Measurements from ENCODE around the gene AGAP1. TPM values are rescaled to one million over a fixed set of nuclear protein-coding genes. Genes with fewer than 3 reads are reported as not detected.
"Not testable (repeated sequence)": the region's sequence is repeated elsewhere in the genome, so short reads cannot be mapped to it uniquely, and the experiment has no call there.

AGAP1 gene
- total RNA-seq, 1 experiment from 2014 or later: 23.4 TPM

DNA sequence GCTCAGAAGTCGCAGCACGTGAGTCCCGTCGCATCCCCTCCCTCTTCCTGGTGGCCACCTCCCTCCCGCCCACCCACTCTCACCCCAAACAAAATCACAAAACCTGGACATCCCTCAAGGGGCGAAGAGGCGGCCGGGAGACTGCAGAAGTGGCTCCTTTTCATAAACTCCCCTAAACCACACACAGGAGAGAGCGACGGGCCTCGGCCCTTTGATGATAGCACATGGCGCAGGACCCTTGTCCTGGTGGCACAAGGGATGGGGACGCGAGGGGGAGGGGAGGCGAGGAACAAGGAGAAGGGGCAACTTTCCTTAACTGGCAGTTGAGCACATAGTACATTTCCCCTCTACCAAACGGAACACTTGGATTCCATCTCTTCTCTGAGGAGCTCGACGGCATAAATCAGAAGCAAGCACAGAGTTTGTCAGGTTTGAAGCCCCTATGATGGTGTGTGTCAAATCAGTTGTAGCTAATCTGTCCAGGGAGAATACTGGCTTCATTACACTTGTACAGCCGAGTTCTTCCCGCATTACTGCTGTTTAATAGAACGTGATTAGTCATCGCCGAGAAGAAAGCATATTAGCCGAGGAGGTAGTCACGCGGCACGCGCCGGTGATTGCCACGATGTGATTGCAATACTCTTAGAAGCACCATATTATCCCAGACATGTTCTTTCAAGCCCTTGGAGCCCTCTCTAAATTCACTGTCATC, 630.5 kb downstream of the AGAP1 start:
- H3K36me3 ChIP-seq: peaks cover 3% of the 10 kb centered on the region; the same call in 1 of the 2 replicates
- no peaks in the 10 kb centered on the region for H3K27me3 ChIP-seq (replicated peaks)
- H3K27ac ChIP-seq: no peak overlapping the region
- DNase-seq (ENCODE audit: low read depth in 1 of 2, low spot score in 2 of 2): no peak
- peaks cover 6% of the 10 kb centered on the region for H3K4me1 ChIP-seq (replicated peaks)
- no peak overlapping the region for H3K4me3 ChIP-seq
- no peaks in the 10 kb centered on the region for H3K9me3 ChIP-seq (replicated peaks)

DNA sequence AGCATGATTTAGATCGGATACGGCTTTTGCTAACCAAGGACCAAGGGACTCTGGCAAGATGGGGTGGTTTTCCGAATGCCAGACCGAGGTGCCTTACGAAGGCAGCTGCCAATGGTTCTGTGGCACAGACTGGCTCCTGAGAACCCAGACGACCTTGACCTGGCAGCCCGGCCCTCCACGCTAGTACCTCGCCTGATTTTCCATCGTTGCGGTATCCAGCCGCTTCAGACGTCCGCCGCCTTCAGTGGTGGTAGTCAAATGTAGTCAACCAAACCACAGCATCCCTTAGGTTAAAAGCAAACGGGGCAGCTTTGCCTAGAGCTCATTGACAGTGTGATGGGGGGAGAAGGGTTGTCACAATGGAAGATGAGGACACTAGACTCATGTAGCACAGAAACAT, 631.7 kb downstream of the AGAP1 start:
- Histone ChIP-seq H3K27me3 (replicated peaks) (no peaks in the 10 kb centered on the region), H3K9me3 (replicated peaks) (no peaks in the 10 kb centered on the region), H3K27ac (no peak overlapping the region), H3K4me1 (replicated peaks) (peaks cover 5% of the 10 kb centered on the region), H3K36me3 (peaks cover 3% of the 10 kb centered on the region; the same call in 1 of the 2 replicates), H3K4me3 (no peak overlapping the region)
- no peak for DNase-seq (ENCODE audit: low read depth in 1 of 2, low spot score in 2 of 2)

DNA sequence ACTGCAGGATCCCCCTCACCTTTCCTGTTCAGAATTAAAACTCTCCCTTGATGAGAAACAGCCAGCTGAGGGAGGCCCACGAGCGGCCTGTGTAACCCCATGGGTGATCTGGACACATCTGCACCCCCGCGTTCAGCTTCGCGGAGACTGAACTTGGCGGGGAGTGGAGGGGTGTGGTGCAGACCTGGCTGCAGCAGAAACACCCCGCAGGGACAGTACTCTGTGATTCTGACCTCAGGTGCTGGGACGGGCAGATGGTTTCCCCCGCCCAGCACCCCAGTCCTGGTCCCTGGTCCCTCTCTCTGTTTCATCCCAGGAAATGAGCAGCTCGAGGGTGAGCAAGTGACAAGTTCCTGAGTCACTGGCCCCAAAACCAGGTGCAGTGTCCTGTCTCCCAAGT, 633.2 kb downstream of the AGAP1 start:
- no peaks in the 10 kb centered on the region for H3K36me3 ChIP-seq
- DNase-seq (ENCODE audit: low read depth in 1 of 2, low spot score in 2 of 2): no peak
- H3K4me3 ChIP-seq: no peak overlapping the region
- no peak overlapping the region for H3K27ac ChIP-seq
- no peaks in the 10 kb centered on the region for H3K9me3 ChIP-seq (replicated peaks)
- H3K27me3 ChIP-seq (replicated peaks): no peaks in the 10 kb centered on the region
- H3K4me1 ChIP-seq (replicated peaks): no peaks in the 10 kb centered on the region

- Histone ChIP-seq H3K27ac (no peak overlapping the region), H3K27me3 (replicated peaks) (no peaks in the 10 kb centered on the region), H3K9me3 (replicated peaks) (no peaks in the 10 kb centered on the region), H3K36me3 (no peaks in the 10 kb centered on the region), H3K4me3 (no peak overlapping the region), H3K4me1 (replicated peaks) (no peaks in the 10 kb centered on the region)
- DNase-seq (ENCODE audit: low read depth in 1 of 2, low spot score in 2 of 2): no peak
Measured at GRCh38 chr2:236128321-236128720, 634.5 kb downstream of the AGAP1 start.

GRCh38 chr2:236129935-236130334, 636.1 kb downstream of the AGAP1 start:
- H3K9me3 ChIP-seq (replicated peaks): no peaks in the 10 kb centered on the region
- H3K4me1 ChIP-seq (replicated peaks): no peaks in the 10 kb centered on the region
- no peak overlapping the region for H3K27ac ChIP-seq
- no peak overlapping the region for H3K4me3 ChIP-seq
- H3K27me3 ChIP-seq (replicated peaks): no peaks in the 10 kb centered on the region
- DNase-seq (ENCODE audit: low read depth in 1 of 2, low spot score in 2 of 2): no peak
- H3K36me3 ChIP-seq: no peaks in the 10 kb centered on the region

DNA sequence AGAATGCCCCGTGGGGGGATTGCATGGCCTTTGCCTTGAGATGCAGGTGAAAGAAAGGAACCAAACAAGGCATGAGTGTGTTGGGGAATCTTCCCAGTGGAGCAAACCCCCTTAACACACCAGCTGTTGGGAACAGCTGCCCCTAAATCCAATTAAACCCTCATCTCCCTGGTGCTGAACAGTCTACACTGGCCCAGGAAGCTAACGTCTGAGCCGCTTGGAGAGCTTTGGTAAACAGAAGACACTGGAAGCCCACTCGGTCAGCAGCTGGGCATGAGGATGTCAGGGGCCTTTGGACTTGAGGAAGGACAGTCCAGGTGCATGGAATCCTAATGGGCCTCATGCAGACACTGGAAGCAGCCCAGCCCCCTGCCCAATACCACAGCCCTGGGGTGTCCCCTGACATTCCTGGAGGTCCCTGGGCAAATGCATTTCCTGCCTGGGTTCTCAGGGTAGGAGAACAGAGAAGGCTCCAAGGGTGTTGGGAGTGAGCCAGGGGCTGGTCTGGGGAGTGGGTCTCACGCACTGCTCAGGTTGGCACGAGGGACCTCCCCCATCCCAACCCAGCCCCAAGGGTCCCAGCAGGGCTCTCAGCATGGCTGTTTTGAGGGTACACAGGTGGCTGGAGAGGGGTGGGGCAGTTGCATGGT, 636.6 kb downstream of the AGAP1 start:
- no peak overlapping the region for H3K27ac ChIP-seq
- no peak for DNase-seq (ENCODE audit: low read depth in 1 of 2, low spot score in 2 of 2)
- H3K27me3 ChIP-seq (replicated peaks): no peaks in the 10 kb centered on the region
- H3K4me3 ChIP-seq: no peak overlapping the region
- no peaks in the 10 kb centered on the region for H3K9me3 ChIP-seq (replicated peaks)
- H3K36me3 ChIP-seq: no peaks in the 10 kb centered on the region
- no peaks in the 10 kb centered on the region for H3K4me1 ChIP-seq (replicated peaks)

DNA sequence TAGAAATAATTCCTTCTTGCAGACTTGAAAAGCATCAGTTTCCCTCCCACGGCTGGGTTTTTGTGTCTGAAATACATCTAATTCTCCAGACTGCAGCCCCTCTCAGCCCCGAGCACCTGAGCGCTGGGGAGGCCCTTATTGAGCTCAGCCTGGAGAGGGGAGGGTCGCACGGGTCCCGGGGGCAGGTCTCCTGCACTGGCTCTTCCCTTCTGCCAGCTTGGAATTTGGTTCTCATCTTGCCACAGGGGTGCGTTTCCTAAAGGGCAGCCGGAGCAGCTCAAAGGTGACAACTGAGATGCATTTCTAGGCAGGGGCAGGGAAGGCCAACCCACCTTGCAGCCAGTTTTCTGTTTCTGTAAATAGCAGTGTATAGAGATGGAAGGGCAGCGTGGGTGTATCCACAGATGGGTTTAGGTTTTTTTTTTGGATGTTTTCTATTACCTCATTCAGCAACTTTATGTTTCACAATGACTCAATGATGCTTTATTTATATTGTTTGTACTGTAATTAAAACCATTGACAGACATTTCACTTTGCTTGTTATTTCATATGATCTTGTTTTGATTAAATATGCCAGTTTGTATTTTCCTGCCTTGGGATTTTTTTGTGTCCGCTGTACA, 637.3 kb downstream of the AGAP1 start:
- no peak for DNase-seq (ENCODE audit: low read depth in 1 of 2, low spot score in 2 of 2)
- no peak overlapping the region for H3K4me3 ChIP-seq
- no peaks in the 10 kb centered on the region for H3K9me3 ChIP-seq (replicated peaks)

DNA sequence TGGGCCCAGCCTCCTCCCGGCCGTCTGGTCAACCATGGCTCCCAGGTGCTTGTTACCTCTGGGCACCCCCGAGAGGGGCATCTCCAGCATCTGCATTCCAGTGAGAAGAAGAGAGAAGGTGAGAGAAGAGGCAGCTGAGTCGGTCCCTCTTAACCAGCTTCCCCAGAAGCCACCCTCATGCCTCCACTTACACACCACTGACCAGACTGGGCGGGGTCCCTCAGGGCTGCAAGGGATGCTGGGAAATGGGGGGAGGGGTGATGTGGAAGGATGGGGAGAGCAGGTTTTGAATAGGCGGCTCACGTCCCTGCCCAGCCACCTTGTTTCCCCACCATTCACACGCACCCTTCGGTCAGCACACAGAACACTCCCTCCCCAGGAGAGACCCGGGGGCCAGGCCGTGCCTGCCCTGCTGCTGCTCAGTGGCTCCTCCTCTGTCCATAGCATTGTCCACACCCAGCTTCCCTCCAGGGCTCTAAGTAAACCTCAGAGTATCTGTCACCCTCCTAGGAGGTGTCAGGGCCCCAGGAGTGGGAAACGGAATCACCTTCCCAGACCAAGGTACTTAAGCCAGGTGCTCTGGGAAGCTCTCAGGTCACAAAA, 639.7 kb downstream of the AGAP1 start:
- H3K4me3 ChIP-seq: no peak overlapping the region
- H3K4me1 ChIP-seq (replicated peaks): no peaks in the 10 kb centered on the region

More for the DNA sequence above, 637.3 kb downstream of the AGAP1 start:
- Histone ChIP-seq H3K27me3 (replicated peaks) (no peaks in the 10 kb centered on the region), H3K4me1 (replicated peaks) (no peaks in the 10 kb centered on the region), H3K36me3 (no peaks in the 10 kb centered on the region), H3K27ac (no peak overlapping the region)

GRCh38 chr2:236136538-236136937, 642.7 kb downstream of the AGAP1 start:
- Histone ChIP-seq H3K9me3 (replicated peaks) (no peaks in the 10 kb centered on the region), H3K36me3 (no peaks in the 10 kb centered on the region), H3K4me1 (replicated peaks) (no peaks in the 10 kb centered on the region), H3K4me3 (no peak overlapping the region), H3K27me3 (replicated peaks) (no peaks in the 10 kb centered on the region), H3K27ac (no peak overlapping the region)
- no peak for DNase-seq (ENCODE audit: low read depth in 1 of 2, low spot score in 2 of 2)

More for the DNA sequence above, 639.7 kb downstream of the AGAP1 start:
- no peaks in the 10 kb centered on the region for H3K9me3 ChIP-seq (replicated peaks)
- DNase-seq (ENCODE audit: low read depth in 1 of 2, low spot score in 2 of 2): no peak
- H3K27ac ChIP-seq: no peak overlapping the region
- no peaks in the 10 kb centered on the region for H3K27me3 ChIP-seq (replicated peaks)
- no peaks in the 10 kb centered on the region for H3K36me3 ChIP-seq

GRCh38 chr2:236137066-236137465, 643.2 kb downstream of the AGAP1 start:
- no peaks in the 10 kb centered on the region for H3K9me3 ChIP-seq (replicated peaks)
- H3K36me3 ChIP-seq: no peaks in the 10 kb centered on the region
- no peaks in the 10 kb centered on the region for H3K4me1 ChIP-seq (replicated peaks)
- H3K27ac ChIP-seq: no peak overlapping the region
- no peak for DNase-seq (ENCODE audit: low read depth in 1 of 2, low spot score in 2 of 2)
- no peaks in the 10 kb centered on the region for H3K27me3 ChIP-seq (replicated peaks)
- no peak overlapping the region for H3K4me3 ChIP-seq

DNA sequence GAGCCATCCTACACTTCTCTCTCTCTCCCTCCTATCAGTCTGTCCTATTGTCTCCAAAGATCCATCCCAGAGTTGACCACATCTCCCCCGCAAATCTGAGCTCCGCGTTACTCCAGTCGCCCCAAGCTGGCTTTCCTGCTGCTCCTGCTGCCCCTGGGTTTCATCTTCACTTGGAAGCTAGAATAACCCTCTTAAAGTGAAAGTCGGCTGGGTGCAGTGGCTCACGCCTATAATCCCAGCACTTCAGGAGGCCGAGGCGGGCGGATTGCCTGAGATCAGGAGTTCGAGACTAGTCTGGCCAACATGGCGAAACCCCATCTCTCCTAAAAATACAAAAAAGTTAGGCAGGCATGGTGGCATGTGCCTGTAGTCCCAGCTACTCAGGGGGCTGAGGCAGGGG, 647.8 kb downstream of the AGAP1 start:
- H3K36me3 ChIP-seq; H3K4me3 ChIP-seq; H3K9me3 ChIP-seq (replicated peaks); H3K27ac ChIP-seq; DNase-seq (ENCODE audit: low read depth in 1 of 2, low spot score in 2 of 2); H3K4me1 ChIP-seq (replicated peaks); H3K27me3 ChIP-seq (replicated peaks): not testable (repeated sequence)

- Histone ChIP-seq H3K4me1 (replicated peaks) (no peaks in the 10 kb centered on the region), H3K27me3 (replicated peaks) (no peaks in the 10 kb centered on the region), H3K27ac (no peak overlapping the region), H3K9me3 (replicated peaks) (no peaks in the 10 kb centered on the region; the same call in 1 of the 2 replicates), H3K36me3 (no peaks in the 10 kb centered on the region), H3K4me3 (no peak overlapping the region)
- no peak for DNase-seq (ENCODE audit: low read depth in 1 of 2, low spot score in 2 of 2)
Measured at GRCh38 chr2:236143811-236144210, 650.0 kb downstream of the AGAP1 start.

DNA sequence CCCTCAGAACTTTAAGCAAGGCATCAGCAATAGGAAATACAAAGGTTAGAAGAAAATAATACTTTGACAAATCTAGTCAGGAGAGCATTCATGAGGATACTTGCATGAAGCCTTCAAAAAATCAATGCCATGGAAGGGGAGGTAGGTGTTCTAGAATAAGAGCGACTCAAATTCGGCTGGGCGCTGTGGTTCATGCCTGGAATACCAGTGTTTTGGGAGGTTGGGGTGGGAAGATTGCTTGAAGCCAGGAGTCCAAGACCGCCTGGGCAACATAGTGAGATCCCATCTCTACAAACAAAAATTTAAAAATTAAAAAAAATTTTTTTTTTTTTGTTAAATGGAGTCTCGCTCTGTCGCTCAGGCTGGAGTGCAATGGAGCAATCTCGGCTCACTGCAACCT, 652.6 kb downstream of the AGAP1 start:
- Histone ChIP-seq H3K4me3 (no peak overlapping the region), H3K36me3 (no peaks in the 10 kb centered on the region), H3K9me3 (replicated peaks) (peaks cover 4% of the 10 kb centered on the region; the same call in 1 of the 2 replicates), H3K27me3 (replicated peaks) (no peaks in the 10 kb centered on the region), H3K27ac (no peak overlapping the region), H3K4me1 (replicated peaks) (no peaks in the 10 kb centered on the region)
- DNase-seq (ENCODE audit: low read depth in 1 of 2, low spot score in 2 of 2): no peak

DNA sequence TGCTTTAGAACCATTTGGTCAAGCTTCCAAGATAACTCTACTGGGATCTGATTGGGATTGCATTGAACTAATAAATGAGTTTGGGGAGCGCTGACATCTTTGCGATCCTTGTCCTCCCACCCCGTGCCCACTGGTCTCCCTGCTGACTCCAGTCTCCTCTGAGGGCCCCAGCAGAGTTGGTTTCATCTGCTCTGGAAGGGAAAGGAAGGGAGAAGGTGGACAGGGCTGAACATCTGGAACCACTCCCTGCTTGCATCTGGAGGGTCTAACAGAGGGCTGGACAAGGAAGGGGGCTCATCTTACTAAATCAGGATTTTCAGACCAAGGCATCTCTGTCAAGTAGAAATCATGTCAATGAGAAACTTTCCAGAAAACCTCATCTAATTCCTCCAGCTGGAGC, 661.6 kb downstream of the AGAP1 start:
- Histone ChIP-seq H3K9me3 (replicated peaks) (peaks cover 4% of the 10 kb centered on the region; the same call in 1 of the 2 replicates), H3K27ac (no peak overlapping the region), H3K36me3 (no peaks in the 10 kb centered on the region), H3K4me3 (no peak overlapping the region), H3K4me1 (replicated peaks) (no peaks in the 10 kb centered on the region), H3K27me3 (replicated peaks) (no peaks in the 10 kb centered on the region)
- no peak for DNase-seq (ENCODE audit: low read depth in 1 of 2, low spot score in 2 of 2)
